ENCODE data around the gene ANKRD6. TPM values are rescaled to one million over a fixed set of nuclear protein-coding genes. Genes with fewer than 3 reads are reported as not detected.
"Not testable (repeated sequence)": the region's sequence is repeated elsewhere in the genome, so short reads cannot be mapped to it uniquely, and the experiment has no call there.

Gene ANKRD6
- total and polyA plus RNA-seq, 2 experiments from 2014 or later: 9.3 to 20.9 TPM

- Histone ChIP-seq H3K27me3 (no peaks in the 10 kb centered on the region), H3K4me2 (no peak overlapping the region), H3K4me1 (ENCODE audit: insufficient read depth) (no peaks in the 10 kb centered on the region), H3K9me2 (replicated peaks; ENCODE audit: insufficient read depth) (no peaks in the 10 kb centered on the region), H4K20me1 (ENCODE audit: insufficient read depth, poor library complexity, severe bottlenecking) (no peaks in the 10 kb centered on the region), H3K9me3 (ENCODE audit: low read depth) (no peaks in the 10 kb centered on the region), H3K27ac (no peak overlapping the region), H3K36me3 (replicated peaks; ENCODE audit: insufficient read depth, low read depth) (no peaks in the 10 kb centered on the region), H2AFZ (no peak overlapping the region), H3K4me3 (no peak overlapping the region), H3K79me2 (peaks cover 2% of the 10 kb centered on the region)
- no peak for TF ChIP-seq EZH2 (IDR thresholded peaks at IDR 0.05; ENCODE audit: borderline replicate concordance)
- TF ChIP-seq, protein P1, sequence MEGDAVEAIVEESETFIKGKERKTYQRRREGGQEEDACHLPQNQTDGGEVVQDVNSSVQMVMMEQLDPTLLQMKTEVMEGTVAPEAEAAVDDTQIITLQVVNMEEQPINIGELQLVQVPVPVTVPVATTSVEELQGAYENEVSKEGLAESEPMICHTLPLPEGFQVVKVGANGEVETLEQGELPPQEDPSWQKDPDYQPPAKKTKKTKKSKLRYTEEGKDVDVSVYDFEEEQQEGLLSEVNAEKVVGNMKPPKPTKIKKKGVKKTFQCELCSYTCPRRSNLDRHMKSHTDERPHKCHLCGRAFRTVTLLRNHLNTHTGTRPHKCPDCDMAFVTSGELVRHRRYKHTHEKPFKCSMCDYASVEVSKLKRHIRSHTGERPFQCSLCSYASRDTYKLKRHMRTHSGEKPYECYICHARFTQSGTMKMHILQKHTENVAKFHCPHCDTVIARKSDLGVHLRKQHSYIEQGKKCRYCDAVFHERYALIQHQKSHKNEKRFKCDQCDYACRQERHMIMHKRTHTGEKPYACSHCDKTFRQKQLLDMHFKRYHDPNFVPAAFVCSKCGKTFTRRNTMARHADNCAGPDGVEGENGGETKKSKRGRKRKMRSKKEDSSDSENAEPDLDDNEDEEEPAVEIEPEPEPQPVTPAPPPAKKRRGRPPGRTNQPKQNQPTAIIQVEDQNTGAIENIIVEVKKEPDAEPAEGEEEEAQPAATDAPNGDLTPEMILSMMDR (IDR thresholded peaks at IDR 0.05; ENCODE audit: poor library complexity): no peak
- no peak for TF ChIP-seq EZH2phosphoT487 (IDR thresholded peaks at IDR 0.05; ENCODE audit: low read depth, severe bottlenecking, unreplicated experiment)
- no peak for DNase-seq (ENCODE audit: low spot score)
Observed at GRCh38 chr6:89392823-89393222, 40.1 kb upstream of the ANKRD6 start.

DNA sequence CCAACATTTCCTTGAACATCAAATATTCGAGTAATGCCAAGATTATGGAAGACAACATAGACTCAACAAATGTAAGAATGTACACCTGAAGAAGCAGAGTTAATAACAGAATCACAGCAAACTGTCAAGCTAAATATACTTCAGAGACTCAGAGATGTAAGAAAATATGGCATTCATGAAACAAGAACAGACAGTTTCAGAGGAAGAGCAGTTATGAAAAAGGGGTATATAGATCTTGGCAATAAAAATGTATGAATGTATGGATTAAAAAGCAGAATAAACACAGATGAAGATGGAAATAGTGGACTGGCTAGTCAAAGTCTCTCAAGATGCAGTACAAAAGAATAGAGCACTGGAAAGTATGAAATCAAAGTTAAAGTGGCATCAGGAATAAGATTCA lies 39.3 kb upstream of the ANKRD6 start:
- Histone ChIP-seq H3K4me1 (ENCODE audit: insufficient read depth) (no peaks in the 10 kb centered on the region), H3K9me2 (replicated peaks; ENCODE audit: insufficient read depth) (no peaks in the 10 kb centered on the region), H3K4me3 (no peak overlapping the region), H3K79me2 (peaks cover 2% of the 10 kb centered on the region), H3K36me3 (replicated peaks; ENCODE audit: insufficient read depth, low read depth) (no peaks in the 10 kb centered on the region), H3K4me2 (no peak overlapping the region), H3K27me3 (no peaks in the 10 kb centered on the region), H4K20me1 (ENCODE audit: insufficient read depth, poor library complexity, severe bottlenecking) (no peaks in the 10 kb centered on the region), H2AFZ (no peak overlapping the region), H3K9me3 (ENCODE audit: low read depth) (no peaks in the 10 kb centered on the region), H3K27ac (no peak overlapping the region)
- no peak for TF ChIP-seq EZH2phosphoT487 (IDR thresholded peaks at IDR 0.05; ENCODE audit: low read depth, severe bottlenecking, unreplicated experiment)
- TF ChIP-seq EZH2 (IDR thresholded peaks at IDR 0.05; ENCODE audit: borderline replicate concordance): no peak
- TF ChIP-seq, protein P1 (IDR thresholded peaks at IDR 0.05; ENCODE audit: poor library complexity): no peak
- DNase-seq (ENCODE audit: low spot score): no peak
- 87% methylated on average over 1 of the region's 1 CpG for WGBS (ENCODE audit: low lambda C conversion rate, missing lambda C conversion rate)

DNA sequence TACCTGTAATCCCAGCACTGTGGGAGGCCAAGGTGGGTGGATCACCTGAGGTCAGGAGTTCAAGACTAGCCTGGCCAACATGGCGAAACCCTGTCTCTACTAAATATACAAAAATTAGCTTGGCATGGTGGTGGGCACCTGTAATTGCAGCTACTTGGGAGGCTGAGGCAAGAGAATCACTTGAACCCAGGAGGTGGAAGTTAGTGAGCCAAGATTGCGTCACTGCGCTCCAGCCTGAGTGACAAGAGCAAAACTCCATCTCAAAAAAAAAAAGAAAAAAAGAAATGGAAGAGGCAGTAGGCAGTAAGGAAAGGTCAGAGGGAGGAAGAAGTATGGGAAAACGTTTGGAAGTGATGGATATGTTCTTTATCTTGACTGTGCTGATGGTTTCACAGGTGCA lies 35.1 kb upstream of the ANKRD6 start:
- not testable (repeated sequence) for H3K9me3 ChIP-seq (ENCODE audit: low read depth); H3K27me3 ChIP-seq; H3K79me2 ChIP-seq; H3K4me2 ChIP-seq; H3K9me2 ChIP-seq (replicated peaks; ENCODE audit: insufficient read depth); H3K4me1 ChIP-seq (ENCODE audit: insufficient read depth); H3K27ac ChIP-seq; H2AFZ ChIP-seq; H3K4me3 ChIP-seq; H4K20me1 ChIP-seq (ENCODE audit: insufficient read depth, poor library complexity, severe bottlenecking); H3K36me3 ChIP-seq (replicated peaks; ENCODE audit: insufficient read depth, low read depth); DNase-seq (ENCODE audit: low spot score)
- WGBS (ENCODE audit: low lambda C conversion rate, missing lambda C conversion rate): 85% methylated on average over 4 of the region's 4 CpGs

GRCh38 chr6:89398762-89399525 lies 34.0 kb upstream of the ANKRD6 start:
- Histone ChIP-seq H3K4me2 (no peak overlapping the region), H3K36me3 (replicated peaks; ENCODE audit: insufficient read depth, low read depth) (no peaks in the 10 kb centered on the region), H3K27ac (no peak overlapping the region), H2AFZ (no peak overlapping the region), H3K9me3 (ENCODE audit: low read depth) (no peaks in the 10 kb centered on the region), H3K4me1 (ENCODE audit: insufficient read depth) (no peaks in the 10 kb centered on the region), H3K4me3 (no peak overlapping the region), H4K20me1 (ENCODE audit: insufficient read depth, poor library complexity, severe bottlenecking) (no peaks in the 10 kb centered on the region), H3K79me2 (peaks cover 2% of the 10 kb centered on the region), H3K9me2 (replicated peaks; ENCODE audit: insufficient read depth) (no peaks in the 10 kb centered on the region), H3K27me3 (no peaks in the 10 kb centered on the region)
- DNase-seq (ENCODE audit: low spot score): no peak
- 89% methylated on average over 7 of the region's 7 CpGs for WGBS (ENCODE audit: low lambda C conversion rate, missing lambda C conversion rate)
- TF ChIP-seq EZH2phosphoT487 (IDR thresholded peaks at IDR 0.05; ENCODE audit: low read depth, severe bottlenecking, unreplicated experiment) (no peak), EZH2 (IDR thresholded peaks at IDR 0.05; ENCODE audit: borderline replicate concordance) (no peak)
- TF ChIP-seq, protein P1 (IDR thresholded peaks at IDR 0.05; ENCODE audit: poor library complexity): no peak
